Inferior parietal cortex (tissue), 1 donor: ENCODE measurements around the gene KIF17.
"Not testable (repeated sequence)": the region's sequence is repeated elsewhere in the genome, so short reads cannot be mapped to it uniquely, and the experiment has no call there.

Experiments used
- DNase-seq: peaks from one replicate; pipeline ENCODE4 v3.0.0-alpha.2; 2016; ENCODE audit errors: extremely low spot score

Gene KIF17

GRCh38 chr1:20691872-20692271 is 25.9 kb downstream of the KIF17 start:
- DNase-seq: no peak

- DNase-seq: no peak
These were observed 28.2 kb downstream of the KIF17 start for GRCh38 chr1:20689645-20690056.

GRCh38 chr1:20686883-20687725 is 30.7 kb downstream of the KIF17 start:
- no peak for DNase-seq

GRCh38 chr1:20685741-20686140 is 32.1 kb downstream of the KIF17 start:
- no peak for DNase-seq

GRCh38 chr1:20685099-20685662 is 32.6 kb downstream of the KIF17 start:
- no peak for DNase-seq

GRCh38 chr1:20684651-20685050 is 33.2 kb downstream of the KIF17 start:
- no peak for DNase-seq

- DNase-seq: no peak
These were observed 33.7 kb downstream of the KIF17 start for GRCh38 chr1:20684050-20684620.

GRCh38 chr1:20683614-20684013 is 34.2 kb downstream of the KIF17 start:
- DNase-seq: no peak

- no peak for DNase-seq
These were observed 35.1 kb downstream of the KIF17 start for GRCh38 chr1:20682571-20683236.

GRCh38 chr1:20681999-20682398 is 35.8 kb downstream of the KIF17 start:
- no peak for DNase-seq

GRCh38 chr1:20680269-20680668 is 37.5 kb downstream of the KIF17 start:
- DNase-seq: no peak

- DNase-seq: no peak
These were observed 39.2 kb downstream of the KIF17 start for GRCh38 chr1:20678599-20678998.

- DNase-seq: not testable (repeated sequence)
These were observed 44.2 kb downstream of the KIF17 start for GRCh38 chr1:20673626-20674025.

GRCh38 chr1:20672265-20672632 is 45.6 kb downstream of the KIF17 start:
- no peak for DNase-seq

GRCh38 chr1:20670936-20671335 is 46.9 kb downstream of the KIF17 start:
- no peak for DNase-seq

GRCh38 chr1:20668581-20668980 is 49.2 kb downstream of the KIF17 start:
- DNase-seq: no peak

- no peak for DNase-seq
These were observed 51.0 kb downstream of the KIF17 start for GRCh38 chr1:20666804-20667203.

GRCh38 chr1:20666146-20666545 is 51.7 kb downstream of the KIF17 start:
- no peak for DNase-seq

- no peak for DNase-seq
These were observed 52.1 kb downstream of the KIF17 start for GRCh38 chr1:20665726-20666125.

- no peak for DNase-seq
These were observed 53.7 kb downstream of the KIF17 start for GRCh38 chr1:20663969-20664715.

GRCh38 chr1:20663365-20663764 is 54.4 kb downstream of the KIF17 start:
- DNase-seq: no peak

- DNase-seq: no peak
These were observed 55.7 kb downstream of the KIF17 start for GRCh38 chr1:20662110-20662475.
